ENCODE measurements around the gene MYO19.

The MYO19 gene

DNA sequence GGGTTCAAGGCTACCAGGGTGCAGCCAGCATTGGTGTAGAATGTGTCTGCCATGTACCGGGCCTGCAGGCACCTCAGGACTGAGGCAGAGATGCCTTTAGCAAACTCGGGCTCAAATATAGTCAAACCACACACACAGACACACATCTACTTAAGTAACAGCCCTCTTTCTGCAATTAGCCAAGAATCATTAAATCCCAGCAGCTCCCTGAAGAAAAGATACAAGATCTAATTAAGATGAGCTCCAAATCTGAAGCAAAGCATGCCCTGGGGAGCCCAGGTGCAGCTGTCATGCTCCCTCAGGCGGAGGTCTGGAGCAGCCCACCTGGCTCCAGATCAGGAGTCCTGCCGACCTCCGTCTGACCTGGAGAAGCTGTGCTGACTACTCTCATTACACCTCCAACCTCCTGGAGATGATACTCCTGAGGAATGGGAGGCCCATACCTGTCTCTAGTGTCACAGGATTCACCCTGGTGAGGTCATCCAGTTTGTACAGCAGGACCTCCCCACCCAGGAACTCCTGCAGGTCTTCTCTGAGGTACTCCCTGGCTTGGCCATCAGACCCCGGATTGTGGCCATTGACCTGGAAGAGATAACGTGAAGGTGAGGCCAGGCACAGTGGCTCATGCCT is 6.9 kb downstream of the MYO19 start:
- no peak for DNase-seq
- no peaks in the 10 kb centered on the region for H3K9me3 ChIP-seq
- H3K4me1 ChIP-seq, result no peaks in the 10 kb centered on the region; the same call in 1 of the 2 replicates
- no peak overlapping the region for H3K4me3 ChIP-seq (ENCODE audit: low read depth, low read length)
- no peaks in the 10 kb centered on the region for H3K27me3 ChIP-seq
- TF ChIP-seq, protein P1, sequence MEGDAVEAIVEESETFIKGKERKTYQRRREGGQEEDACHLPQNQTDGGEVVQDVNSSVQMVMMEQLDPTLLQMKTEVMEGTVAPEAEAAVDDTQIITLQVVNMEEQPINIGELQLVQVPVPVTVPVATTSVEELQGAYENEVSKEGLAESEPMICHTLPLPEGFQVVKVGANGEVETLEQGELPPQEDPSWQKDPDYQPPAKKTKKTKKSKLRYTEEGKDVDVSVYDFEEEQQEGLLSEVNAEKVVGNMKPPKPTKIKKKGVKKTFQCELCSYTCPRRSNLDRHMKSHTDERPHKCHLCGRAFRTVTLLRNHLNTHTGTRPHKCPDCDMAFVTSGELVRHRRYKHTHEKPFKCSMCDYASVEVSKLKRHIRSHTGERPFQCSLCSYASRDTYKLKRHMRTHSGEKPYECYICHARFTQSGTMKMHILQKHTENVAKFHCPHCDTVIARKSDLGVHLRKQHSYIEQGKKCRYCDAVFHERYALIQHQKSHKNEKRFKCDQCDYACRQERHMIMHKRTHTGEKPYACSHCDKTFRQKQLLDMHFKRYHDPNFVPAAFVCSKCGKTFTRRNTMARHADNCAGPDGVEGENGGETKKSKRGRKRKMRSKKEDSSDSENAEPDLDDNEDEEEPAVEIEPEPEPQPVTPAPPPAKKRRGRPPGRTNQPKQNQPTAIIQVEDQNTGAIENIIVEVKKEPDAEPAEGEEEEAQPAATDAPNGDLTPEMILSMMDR (IDR thresholded peaks at IDR 0.05; ENCODE audit: low read depth, low read length), result no peak
- H3K36me3 ChIP-seq, result peaks cover 73% of the 10 kb centered on the region

DNA sequence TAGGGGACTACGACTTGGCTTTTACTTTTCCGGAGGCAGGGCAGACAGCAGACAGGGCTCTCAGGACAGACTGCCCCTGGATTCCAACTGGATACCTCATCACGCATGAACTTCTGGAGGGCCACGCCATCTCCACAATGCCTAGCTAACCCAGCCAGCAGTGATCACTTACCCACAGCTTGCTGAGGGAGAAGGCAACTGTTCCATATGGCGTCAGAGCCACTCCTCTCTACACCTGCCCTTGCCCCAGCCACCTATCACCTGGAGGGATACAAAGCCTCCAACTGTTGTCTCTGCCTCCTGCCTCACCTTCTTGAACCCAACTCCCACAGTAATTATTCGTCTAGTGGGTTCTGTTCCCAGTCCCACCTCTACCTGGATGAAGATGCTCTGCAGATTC is 8.8 kb downstream of the MYO19 start:
- Histone ChIP-seq H3K36me3 (peaks cover 66% of the 10 kb centered on the region), H3K27me3 (no peaks in the 10 kb centered on the region), H3K4me3 (ENCODE audit: low read depth, low read length) (no peak overlapping the region), H3K9me3 (no peaks in the 10 kb centered on the region), H3K4me1 (no peaks in the 10 kb centered on the region; the same call in 1 of the 2 replicates)
- TF ChIP-seq, protein P1 (IDR thresholded peaks at IDR 0.05; ENCODE audit: low read depth, low read length), result no peak
- no peak for DNase-seq

DNA sequence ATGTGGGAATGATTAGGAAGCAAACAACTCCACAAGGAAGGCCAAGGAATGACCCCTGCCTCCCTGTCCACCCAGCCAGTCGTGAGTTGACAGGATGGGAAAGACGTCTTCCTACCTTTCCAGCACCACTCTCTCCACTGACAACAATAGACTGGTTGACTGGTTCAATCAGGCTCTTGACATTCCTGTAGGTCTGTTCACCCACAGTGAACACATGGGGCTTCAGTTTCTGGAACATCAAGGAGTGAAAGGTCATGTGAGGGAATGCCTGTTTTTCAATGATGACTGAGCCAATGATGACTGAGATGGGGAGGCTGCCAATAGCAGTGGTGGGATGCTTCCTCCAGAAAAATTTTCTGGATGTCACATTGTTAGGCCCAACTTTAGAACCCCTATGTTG is 9.6 kb downstream of the MYO19 start:
- H3K27me3 ChIP-seq, result no peaks in the 10 kb centered on the region
- peaks cover 71% of the 10 kb centered on the region for H3K36me3 ChIP-seq
- TF ChIP-seq, protein P1 (IDR thresholded peaks at IDR 0.05; ENCODE audit: low read depth, low read length), result no peak
- no peaks in the 10 kb centered on the region; the same call in 1 of the 2 replicates for H3K4me1 ChIP-seq
- H3K4me3 ChIP-seq (ENCODE audit: low read depth, low read length), result no peak overlapping the region
- no peak for DNase-seq
- no peaks in the 10 kb centered on the region for H3K9me3 ChIP-seq

DNA sequence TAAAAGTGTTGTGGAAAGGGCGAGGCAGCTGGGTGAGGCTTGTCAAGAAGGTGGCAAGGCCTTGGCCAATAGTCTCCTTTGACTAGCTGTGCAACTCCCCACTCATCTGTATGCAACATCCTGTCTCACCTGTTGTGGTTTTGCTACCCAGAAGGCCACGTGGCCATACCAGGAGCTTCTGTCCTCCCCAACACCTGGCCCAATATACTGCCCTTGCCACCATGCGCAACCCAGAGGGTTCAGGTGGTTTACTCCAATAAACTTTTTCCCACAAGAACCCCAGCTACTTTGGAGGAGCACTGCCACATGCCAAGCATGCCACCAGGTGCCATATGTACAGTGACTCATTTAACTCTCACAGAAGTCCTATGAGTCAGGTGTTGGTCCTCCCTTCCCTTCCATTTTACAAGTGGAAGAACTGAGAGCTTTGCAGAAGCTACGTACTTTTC is 10.2 kb downstream of the MYO19 start:
- DNase-seq, result no peak
- H3K4me3 ChIP-seq (ENCODE audit: low read depth, low read length), result no peak overlapping the region
- H3K9me3 ChIP-seq, result no peaks in the 10 kb centered on the region
- H3K27me3 ChIP-seq, result no peaks in the 10 kb centered on the region
- no peaks in the 10 kb centered on the region; the same call in 1 of the 2 replicates for H3K4me1 ChIP-seq
- TF ChIP-seq, protein P1 (IDR thresholded peaks at IDR 0.05; ENCODE audit: low read depth, low read length), result no peak
- H3K36me3 ChIP-seq, result peaks cover 75% of the 10 kb centered on the region

DNA sequence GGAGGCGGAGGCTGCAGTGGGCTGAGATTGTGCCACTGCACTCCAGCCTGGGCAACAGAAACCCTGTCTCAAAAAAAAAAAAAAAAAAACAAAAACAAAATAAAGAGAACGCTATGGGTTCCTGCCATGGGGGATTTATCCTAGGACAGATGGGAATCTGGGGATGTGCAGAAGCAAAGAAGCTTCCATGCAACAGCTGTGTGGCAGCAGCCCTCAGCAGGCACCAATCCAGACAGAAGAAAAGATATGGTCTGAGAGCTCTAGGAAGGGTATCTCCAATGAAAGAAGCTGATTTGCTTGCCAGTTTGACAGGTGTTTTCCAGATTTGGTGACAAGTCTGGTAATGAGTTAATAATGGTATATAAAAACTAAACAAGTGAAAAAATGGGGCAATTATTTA is 11.6 kb downstream of the MYO19 start:
- no peaks in the 10 kb centered on the region for H3K4me1 ChIP-seq
- DNase-seq, result no peak
- TF ChIP-seq, protein P1 (IDR thresholded peaks at IDR 0.05; ENCODE audit: low read depth, low read length), result no peak
- no peak overlapping the region for H3K4me3 ChIP-seq (ENCODE audit: low read depth, low read length)
- no peaks in the 10 kb centered on the region for H3K27me3 ChIP-seq
- peaks cover 79% of the 10 kb centered on the region for H3K36me3 ChIP-seq
- H3K9me3 ChIP-seq, result no peaks in the 10 kb centered on the region

DNA sequence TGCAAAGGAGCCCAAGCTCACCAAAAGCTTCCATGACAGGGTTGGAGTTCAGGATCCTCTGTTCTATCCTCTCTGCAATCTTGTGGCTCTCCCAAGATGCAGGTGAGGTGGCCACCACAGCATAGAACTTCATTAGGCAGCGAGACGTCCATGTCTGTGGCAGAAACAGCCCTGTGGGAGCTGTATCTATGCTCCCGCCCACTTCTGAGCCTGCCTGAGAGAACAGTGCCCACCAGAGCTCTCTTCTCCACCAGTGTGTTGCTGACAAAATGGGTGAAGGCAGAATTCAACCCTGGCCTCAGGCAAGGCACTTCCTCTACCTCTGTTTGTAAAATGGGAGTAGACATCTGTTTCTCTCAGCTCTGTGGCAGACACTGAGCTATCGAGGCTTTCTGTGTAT is 18.8 kb downstream of the MYO19 start:
- H3K4me1 ChIP-seq, result peaks cover 7% of the 10 kb centered on the region
- H3K9me3 ChIP-seq, result no peaks in the 10 kb centered on the region
- peaks cover 48% of the 10 kb centered on the region for H3K36me3 ChIP-seq
- DNase-seq, result no peak
- H3K4me3 ChIP-seq (ENCODE audit: low read depth, low read length), result no peak overlapping the region
- no peaks in the 10 kb centered on the region for H3K27me3 ChIP-seq
- TF ChIP-seq, protein P1 (IDR thresholded peaks at IDR 0.05; ENCODE audit: low read depth, low read length), result no peak
